ELF-1 (cell line): ENCODE results near the gene PGC.
A peak's percentile ranks its signal among the peaks of the same experiment; 100 is the strongest.

ENCODE experiments used
- DNase-seq: peaks from one replicate; pipeline ENCODE4 v3.0.0-alpha.2; 2016; ENCODE audit warnings: low read depth, low spot score

Gene PGC

GRCh38 chr6:41697861-41698781, 49.1 kb downstream of the PGC start:
- DNase-seq = peak; percentile 73

GRCh38 chr6:41696788-41697187, 50.4 kb downstream of the PGC start:
- DNase-seq = no peak

- no peak for DNase-seq
These were observed 51.4 kb downstream of the PGC start for GRCh38 chr6:41695825-41696224.

- DNase-seq = no peak
These were observed 52.2 kb downstream of the PGC start for GRCh38 chr6:41694815-41695526.

GRCh38 chr6:41693281-41694240, 53.6 kb downstream of the PGC start:
- DNase-seq = no peak

- DNase-seq = no peak
These were observed 54.5 kb downstream of the PGC start for GRCh38 chr6:41692730-41693129.

GRCh38 chr6:41692080-41692675, 55.0 kb downstream of the PGC start:
- DNase-seq = no peak

- peak; percentile 54 for DNase-seq
These were observed 55.6 kb downstream of the PGC start for GRCh38 chr6:41691426-41692079.

GRCh38 chr6:41690541-41691330, 56.5 kb downstream of the PGC start:
- no peak for DNase-seq

- no peak for DNase-seq
These were observed 57.8 kb downstream of the PGC start for GRCh38 chr6:41689171-41690008.

GRCh38 chr6:41688256-41688965, 58.8 kb downstream of the PGC start:
- no peak for DNase-seq

GRCh38 chr6:41687501-41688175, 59.6 kb downstream of the PGC start:
- peak; percentile 90 for DNase-seq
